HUES6 (cell line): Measurements from ENCODE around the gene NECTIN2.
"Not testable (repeated sequence)": the region's sequence is repeated elsewhere in the genome, so short reads cannot be mapped to it uniquely, and the experiment has no call there.

Experiments
- H3K27ac ChIP-seq: 2 replicates; pipeline ENCODE4 v1.7.0; 2013; ENCODE audit warnings: low read depth, mild to moderate bottlenecking, low read length, inconsistent platforms
- H3K27me3 ChIP-seq: 2 replicates; pipeline ENCODE4 v1.6.1; 2013; ENCODE audit warnings: low read length; ENCODE audit not compliant: control insufficient read depth, insufficient read depth
- H3K36me3 ChIP-seq: 2 replicates; pipeline ENCODE4 v1.6.1; 2013; ENCODE audit warnings: low read length; ENCODE audit not compliant: control insufficient read depth, insufficient read depth
- H3K4me1 ChIP-seq: 2 replicates; pipeline ENCODE4 v1.6.1; 2013; ENCODE audit warnings: low read length; ENCODE audit not compliant: control insufficient read depth, insufficient read depth
- H3K4me3 ChIP-seq: 2 replicates; pipeline ENCODE4 v1.5.1; 2013; ENCODE audit warnings: low read depth, low read length
- H3K9ac ChIP-seq: one replicate; pipeline ENCODE4 v1.6.1; 2013; ENCODE audit warnings: mild to moderate bottlenecking, low read length
- H3K9me3 ChIP-seq: 2 replicates; pipeline ENCODE4 v1.6.1; 2013; ENCODE audit warnings: low read depth, low read length; ENCODE audit not compliant: control insufficient read depth, insufficient read depth

The NECTIN2 gene

DNA sequence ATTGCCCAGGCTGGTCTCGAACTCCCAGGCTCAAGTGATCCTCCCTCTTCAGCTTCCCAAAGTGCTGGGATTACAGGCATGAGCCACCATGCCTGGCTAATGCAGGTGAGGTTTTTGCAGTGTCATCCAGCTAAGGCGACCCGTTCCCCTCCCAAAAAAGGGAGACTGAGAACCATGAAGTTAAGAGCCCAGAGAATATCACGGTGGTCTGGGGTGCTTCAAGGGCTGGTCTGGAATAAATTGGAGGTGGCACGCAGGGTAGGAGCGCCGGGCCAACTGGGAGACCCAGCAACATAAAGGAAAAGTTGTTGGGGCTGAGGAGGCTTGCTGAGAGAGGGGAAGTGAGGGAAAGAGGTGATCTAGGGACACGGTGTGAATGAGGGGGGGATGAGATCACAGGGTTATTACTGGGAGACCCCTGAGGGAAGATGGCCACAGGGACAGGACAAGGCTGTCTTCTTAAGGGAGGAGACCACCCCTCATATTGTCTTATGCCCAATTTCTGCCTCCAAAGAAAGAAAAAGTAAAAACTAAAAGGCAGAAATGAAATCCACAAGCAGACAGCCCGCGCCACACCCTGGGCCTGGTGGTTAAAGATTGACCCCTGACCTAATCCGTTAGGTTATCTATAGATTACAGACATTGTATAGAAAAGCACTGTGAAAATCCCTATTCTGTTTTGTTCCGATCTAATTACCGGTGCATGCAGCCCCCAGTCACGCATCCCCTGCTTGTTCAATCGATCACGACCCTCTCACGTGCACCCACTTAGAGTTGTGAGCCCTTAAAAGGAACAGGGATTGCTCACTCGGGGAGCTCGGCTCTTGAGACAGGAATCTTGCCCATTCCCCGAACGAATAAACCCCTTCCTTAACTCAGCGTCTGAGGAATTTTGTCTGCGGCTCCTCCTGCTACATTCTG lies 67.7 kb downstream of the NECTIN2 start:
- peak overlapping the region; percentile 74 for H3K4me3 ChIP-seq
- H3K36me3 ChIP-seq = peaks cover 12% of the 10 kb centered on the region
- peaks cover 27% of the 10 kb centered on the region for H3K4me1 ChIP-seq
- peak overlapping the region; percentile 78 for H3K9ac ChIP-seq
- not testable (repeated sequence) for H3K27me3 ChIP-seq, H3K27ac ChIP-seq, H3K9me3 ChIP-seq

DNA sequence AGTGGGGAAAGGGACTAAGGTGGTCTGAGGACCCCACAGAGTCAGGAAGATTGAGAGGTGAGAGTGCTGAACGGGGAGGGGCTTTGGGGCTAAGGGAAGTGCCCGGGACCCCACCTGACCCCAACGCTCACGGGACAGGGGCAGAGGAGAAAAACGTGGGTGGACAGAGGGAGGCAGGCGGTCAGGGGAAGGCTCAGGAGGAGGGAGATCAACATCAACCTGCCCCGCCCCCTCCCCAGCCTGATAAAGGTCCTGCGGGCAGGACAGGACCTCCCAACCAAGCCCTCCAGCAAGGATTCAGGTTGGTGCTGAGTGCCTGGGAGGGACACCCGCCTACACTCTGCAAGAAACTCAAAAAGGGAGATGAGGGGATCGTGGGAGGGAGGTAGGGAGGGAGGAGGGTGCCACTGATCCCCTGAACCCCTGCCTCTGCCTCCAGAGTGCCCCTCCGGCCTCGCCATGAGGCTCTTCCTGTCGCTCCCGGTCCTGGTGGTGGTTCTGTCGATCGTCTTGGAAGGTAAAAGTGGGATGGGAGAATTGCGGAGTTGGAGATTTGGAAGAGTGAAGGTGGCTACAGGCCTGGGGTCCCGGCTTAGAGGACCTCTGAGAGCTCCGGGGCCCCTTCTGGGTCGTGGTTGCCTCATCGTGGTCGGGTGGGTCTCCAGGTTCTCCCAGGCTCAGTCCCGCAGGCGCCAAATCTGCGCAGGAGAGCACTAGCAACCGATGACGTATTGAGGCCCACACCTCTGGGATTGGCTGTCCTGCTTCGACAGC lies 68.5 kb downstream of the NECTIN2 start, which contains the start of gene APOC1:
Gene APOC1 (plus strand): TSS at position 176 of the 774 bp plus-strand sequence. CDS start 284 bp downstream, at position 460.
- H3K36me3 ChIP-seq, H3K27me3 ChIP-seq, H3K9me3 ChIP-seq: not testable (repeated sequence)
- peaks cover 27% of the 10 kb centered on the region for H3K4me1 ChIP-seq
- H3K9ac ChIP-seq = peak within 1 kb of the TSS; percentile 78
- peak within 1 kb of the TSS; percentile 74 for H3K4me3 ChIP-seq
- H3K27ac ChIP-seq = peak within 1 kb of the TSS; percentile 75

DNA sequence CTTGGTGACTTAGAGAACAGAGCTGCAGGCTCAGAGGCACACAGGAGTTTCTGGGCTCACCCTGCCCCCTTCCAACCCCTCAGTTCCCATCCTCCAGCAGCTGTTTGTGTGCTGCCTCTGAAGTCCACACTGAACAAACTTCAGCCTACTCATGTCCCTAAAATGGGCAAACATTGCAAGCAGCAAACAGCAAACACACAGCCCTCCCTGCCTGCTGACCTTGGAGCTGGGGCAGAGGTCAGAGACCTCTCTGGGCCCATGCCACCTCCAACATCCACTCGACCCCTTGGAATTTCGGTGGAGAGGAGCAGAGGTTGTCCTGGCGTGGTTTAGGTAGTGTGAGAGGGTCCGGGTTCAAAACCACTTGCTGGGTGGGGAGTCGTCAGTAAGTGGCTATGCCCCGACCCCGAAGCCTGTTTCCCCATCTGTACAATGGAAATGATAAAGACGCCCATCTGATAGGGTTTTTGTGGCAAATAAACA lies 78.2 kb downstream of the NECTIN2 start:
- no peaks in the 10 kb centered on the region for H3K36me3 ChIP-seq
- no peak overlapping the region for H3K9ac ChIP-seq
- H3K4me3 ChIP-seq = no peak overlapping the region
- no peak overlapping the region for H3K27ac ChIP-seq
- peaks cover 11% of the 10 kb centered on the region for H3K4me1 ChIP-seq
- no peaks in the 10 kb centered on the region for H3K9me3 ChIP-seq
- H3K27me3 ChIP-seq = no peaks in the 10 kb centered on the region

DNA sequence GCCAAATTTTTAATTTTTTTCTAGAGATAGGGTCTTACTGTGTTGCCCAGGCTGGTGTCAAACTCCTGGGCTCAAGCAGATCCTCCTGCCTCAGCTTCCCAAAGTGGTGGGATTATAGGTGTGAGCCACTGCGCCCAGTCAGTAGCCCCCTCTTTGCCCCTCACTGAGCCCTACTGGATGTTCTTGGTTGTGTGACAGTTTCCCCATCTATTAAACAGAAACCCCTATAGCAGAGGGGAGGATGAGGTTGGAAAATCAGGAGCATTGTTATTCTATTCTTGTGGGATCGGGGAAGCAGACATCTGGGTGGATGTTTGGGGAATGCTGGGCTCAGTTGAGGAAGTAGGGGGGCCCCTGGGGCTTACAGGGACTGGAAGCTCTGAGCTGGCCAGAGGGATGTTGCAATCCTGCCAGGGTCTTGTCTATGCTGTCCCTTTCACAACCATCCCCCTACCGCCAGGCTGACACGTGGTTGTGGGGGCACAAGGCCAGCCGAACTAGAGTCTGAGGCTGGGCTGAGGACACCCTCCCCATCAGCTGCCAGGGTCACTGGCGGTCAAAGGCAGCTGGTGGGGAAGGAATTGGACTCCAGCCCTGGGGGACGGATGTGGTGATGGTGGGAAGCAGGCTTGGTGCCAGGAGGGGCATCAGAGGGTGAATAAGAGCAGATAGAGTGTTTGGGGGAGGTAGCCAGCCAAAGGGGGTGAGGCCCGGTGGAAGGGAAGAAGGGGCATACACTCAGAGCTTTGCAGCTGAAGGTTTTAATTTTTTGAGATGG lies 79.2 kb downstream of the NECTIN2 start:
- peaks cover 11% of the 10 kb centered on the region for H3K4me1 ChIP-seq
- H3K4me3 ChIP-seq = no peak overlapping the region
- H3K36me3 ChIP-seq = no peaks in the 10 kb centered on the region
- no peaks in the 10 kb centered on the region for H3K27me3 ChIP-seq
- H3K9ac ChIP-seq = no peak overlapping the region
- H3K9me3 ChIP-seq = no peaks in the 10 kb centered on the region
- H3K27ac ChIP-seq = no peak overlapping the region

DNA sequence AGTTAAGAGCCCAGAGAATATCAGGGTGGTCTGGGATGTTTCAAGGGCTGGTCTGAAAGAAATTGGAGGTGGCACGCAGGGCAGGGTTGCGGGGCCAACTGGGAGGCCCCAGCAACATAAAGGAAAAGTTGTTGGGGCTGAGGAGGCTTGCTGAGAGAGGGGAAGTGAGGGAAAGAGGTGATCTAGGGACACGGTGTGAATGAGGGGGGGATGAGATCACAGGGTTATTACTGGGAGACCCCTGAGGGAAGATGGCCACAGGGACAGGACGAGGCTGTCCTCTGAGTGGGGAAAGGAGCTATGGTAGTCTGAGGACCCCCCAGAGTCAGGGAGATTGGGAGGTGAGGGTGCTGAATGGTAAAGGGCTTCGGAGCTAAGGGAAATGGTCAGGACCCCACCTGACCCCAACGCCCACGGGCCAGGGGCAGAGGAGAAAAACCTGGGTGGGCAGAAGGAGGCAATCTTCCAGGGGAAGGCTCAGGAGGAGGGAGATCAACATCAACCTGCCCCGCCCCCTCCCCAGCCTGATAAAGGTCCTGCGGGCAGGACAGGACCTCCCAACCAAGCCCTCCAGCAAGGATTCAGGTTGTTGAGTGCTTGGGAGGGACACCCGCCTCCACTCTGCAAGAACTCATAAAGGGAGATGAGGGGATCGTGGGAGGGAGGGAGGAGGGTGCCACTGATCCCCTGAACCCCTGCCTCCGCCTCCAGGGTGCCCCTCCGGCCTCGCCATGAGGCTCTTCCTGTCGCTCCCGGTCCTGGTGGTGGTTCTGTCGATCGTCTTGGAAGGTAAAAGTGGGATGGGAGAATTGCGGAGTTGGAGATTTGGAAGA lies 80.4 kb downstream of the NECTIN2 start:
- not testable (repeated sequence) for H3K36me3 ChIP-seq, H3K9ac ChIP-seq, H3K9me3 ChIP-seq, H3K27me3 ChIP-seq, H3K27ac ChIP-seq
- Histone ChIP-seq H3K4me1 (peaks cover 11% of the 10 kb centered on the region), H3K4me3 (peak overlapping the region; percentile 27)

DNA sequence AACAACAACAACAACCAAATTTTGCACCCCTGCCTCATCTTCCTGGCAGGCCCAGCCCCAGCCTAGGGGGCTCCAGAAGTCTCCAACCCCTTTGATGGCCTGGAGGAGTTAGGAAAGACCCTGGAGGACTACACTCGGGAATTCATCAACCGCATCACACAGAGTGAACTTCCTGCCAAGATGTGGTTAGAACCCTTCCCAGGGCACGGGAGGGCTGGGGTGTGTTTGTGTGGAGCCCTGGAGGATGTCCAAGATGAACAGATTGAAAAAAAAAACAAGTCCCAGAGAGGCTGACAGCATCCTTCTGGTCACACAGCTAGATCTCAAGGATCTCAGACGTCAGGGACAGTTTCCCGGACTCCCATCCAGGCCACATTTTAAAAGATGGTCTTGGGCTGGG lies 81.6 kb downstream of the NECTIN2 start:
- Histone ChIP-seq H3K9me3 (no peaks in the 10 kb centered on the region), H3K27me3 (no peaks in the 10 kb centered on the region), H3K36me3 (no peaks in the 10 kb centered on the region), H3K27ac (no peak overlapping the region), H3K4me3 (no peak overlapping the region), H3K4me1 (peaks cover 11% of the 10 kb centered on the region), H3K9ac (no peak overlapping the region)

DNA sequence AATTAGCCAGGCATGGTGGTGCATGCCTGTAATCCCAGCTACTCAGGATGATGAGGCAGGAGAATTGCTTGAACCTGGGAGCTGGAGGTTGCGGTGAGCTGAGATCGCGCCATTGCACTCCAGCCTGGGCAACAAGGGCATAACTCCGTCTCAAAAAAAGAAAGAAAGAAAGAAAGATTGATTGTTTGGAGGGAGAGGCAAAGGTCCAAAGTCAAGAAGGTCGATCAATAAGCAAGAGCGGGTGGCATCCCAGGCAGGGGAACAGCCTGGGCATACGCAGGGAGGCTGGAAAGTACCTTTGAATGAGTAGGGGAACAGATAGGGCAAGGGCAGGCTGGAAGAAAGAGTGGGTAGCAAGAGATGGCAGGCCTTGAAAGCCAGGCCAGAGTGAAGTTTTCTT lies 84.0 kb downstream of the NECTIN2 start:
- Histone ChIP-seq H3K4me1 (peaks cover 7% of the 10 kb centered on the region), H3K36me3 (no peaks in the 10 kb centered on the region)

DNA sequence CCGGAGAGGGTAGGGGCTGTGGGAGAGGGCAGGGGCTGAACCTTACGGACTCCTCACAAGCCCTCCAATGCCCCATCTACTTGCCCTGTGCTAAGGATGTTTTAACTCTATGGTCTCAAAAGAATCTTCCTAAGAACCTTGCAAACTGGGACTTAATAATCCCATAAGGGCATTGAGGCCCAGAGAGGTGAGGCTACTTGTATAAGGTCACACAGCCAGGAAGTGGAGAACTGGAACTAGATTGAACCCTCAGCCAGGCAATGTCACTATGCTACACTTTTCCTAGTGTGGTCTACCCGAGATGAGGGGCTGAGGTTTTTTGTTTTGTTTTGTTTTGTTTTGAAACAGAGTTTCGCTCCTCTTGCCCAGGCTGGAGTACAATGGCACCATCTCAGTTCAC lies 85.4 kb downstream of the NECTIN2 start:
- no peak overlapping the region for H3K9ac ChIP-seq
- H3K27ac ChIP-seq = no peak overlapping the region
- no peaks in the 10 kb centered on the region for H3K9me3 ChIP-seq
- no peak overlapping the region for H3K4me3 ChIP-seq
- H3K27me3 ChIP-seq = no peaks in the 10 kb centered on the region
- H3K4me1 ChIP-seq = peaks cover 10% of the 10 kb centered on the region
- no peaks in the 10 kb centered on the region for H3K36me3 ChIP-seq

More for the DNA sequence above, 84.0 kb downstream of the NECTIN2 start:
- Histone ChIP-seq H3K27me3 (no peaks in the 10 kb centered on the region), H3K4me3 (no peak overlapping the region), H3K9me3 (no peaks in the 10 kb centered on the region), H3K9ac (no peak overlapping the region), H3K27ac (no peak overlapping the region)
